HepG2 (cell line): ENCODE results near the gene ORC2. TPM values are rescaled to one million over a fixed set of nuclear protein-coding genes. Genes with fewer than 3 reads are reported as not detected.
A peak's percentile ranks its signal among the peaks of the same experiment; 100 is the strongest.

Source experiments
- CAMTA2 ChIP-seq: sonication (generic); formaldehyde crosslinking; IDR thresholded peaks from 2 replicates; pipeline ENCODE4 v1.4.0; 2020; ENCODE audit warnings: mild to moderate bottlenecking, missing genetic modification reagents, borderline replicate concordance
- EHMT2 ChIP-seq: fragments of 200-600 bp; sonication (generic); IDR thresholded peaks from 2 replicates; pipeline ENCODE4 v1.7.0; 2017; ENCODE audit warnings: antibody characterized with exemption, low read depth, low read length, borderline replicate concordance
- HNRNPL ChIP-seq: fragments of 200-400 bp; formaldehyde crosslinking; IDR thresholded peaks from 2 replicates; pipeline ENCODE4 v1.6.1; 2017; ENCODE audit warnings: mild to moderate bottlenecking, low read depth, low read length
- ISL2 ChIP-seq: sonication (generic); formaldehyde crosslinking; IDR thresholded peaks from 2 replicates; pipeline ENCODE4 v1.5.0; 2020; ENCODE audit warnings: missing genetic modification reagents
- KLF11 ChIP-seq: IDR thresholded peaks from 2 replicates; pipeline ENCODE4 v1.6.1; 2016; ENCODE audit warnings: missing compliant biosample characterization
- MXI1 ChIP-seq: IDR thresholded peaks from 3 replicates; pipeline ENCODE4 v1.6.1; 2012; ENCODE audit warnings: low read depth, low read length, inconsistent platforms, borderline replicate concordance
- SOX6 ChIP-seq, 2 experiments: fragments of 450-650 bp in 1 of 2; sonication (generic) in 1 of 2; formaldehyde crosslinking in 1 of 2; IDR thresholded peaks; 2 replicates each; pipeline versions ENCODE4 v1.4.0 to v1.6.1; 2017 to 2020; ENCODE audit warnings: antibody characterized with exemption in 1 of 2, mild to moderate bottlenecking in 1 of 2, missing genetic modification reagents in 1 of 2
- SP1 ChIP-seq, 2 experiments: fragments of 450-650 bp in 1 of 2; sonication (generic) in 1 of 2; formaldehyde crosslinking in 1 of 2; IDR thresholded peaks; 2 replicates each; pipeline versions ENCODE4 v1.4.0 to v1.6.1; 2016 to 2020; ENCODE audit warnings: missing genetic modification reagents in 1 of 2
- STAG1 ChIP-seq: sonication (generic); formaldehyde crosslinking; IDR thresholded peaks from 2 replicates; pipeline ENCODE4 v1.4.0; 2020; ENCODE audit warnings: missing genetic modification reagents
- STAT5B ChIP-seq: sonication (generic); formaldehyde crosslinking; IDR thresholded peaks from 2 replicates; pipeline ENCODE4 v1.4.0; 2020; ENCODE audit warnings: missing genetic modification reagents
- ZBTB42 ChIP-seq: sonication (generic); formaldehyde crosslinking; IDR thresholded peaks from 2 replicates; pipeline ENCODE4 v1.5.0; 2020; ENCODE audit warnings: mild to moderate bottlenecking, missing genetic modification reagents
- ZNF124 ChIP-seq: sonication (generic); formaldehyde crosslinking; IDR thresholded peaks from 2 replicates; pipeline ENCODE4 v1.4.0; 2020; ENCODE audit warnings: missing genetic modification reagents
- ZNF20 ChIP-seq: sonication (generic); formaldehyde crosslinking; IDR thresholded peaks from 2 replicates; pipeline ENCODE4 v1.4.0; 2020; ENCODE audit warnings: mild to moderate bottlenecking, moderate library complexity, missing genetic modification reagents
- ZNF224 ChIP-seq: sonication (generic); formaldehyde crosslinking; IDR thresholded peaks from 2 replicates; pipeline ENCODE4 v1.5.0; 2020; ENCODE audit warnings: mild to moderate bottlenecking, missing genetic modification reagents
- ZNF264 ChIP-seq: sonication (generic); formaldehyde crosslinking; IDR thresholded peaks from 2 replicates; pipeline ENCODE4 v1.4.0; 2020; ENCODE audit warnings: missing genetic modification reagents
- ZNF496 ChIP-seq: sonication (generic); formaldehyde crosslinking; IDR thresholded peaks from 2 replicates; pipeline ENCODE4 v1.8.1; 2023; ENCODE audit warnings: mild to moderate bottlenecking, moderate library complexity, missing genetic modification reagents; ENCODE audit not compliant: insufficient replicate concordance
- ZNF598 ChIP-seq: sonication (generic); formaldehyde crosslinking; IDR thresholded peaks from 2 replicates; pipeline ENCODE4 v1.5.1; 2020; ENCODE audit warnings: mild to moderate bottlenecking, missing genetic modification reagents, borderline replicate concordance
- ZNF660 ChIP-seq: sonication (generic); formaldehyde crosslinking; IDR thresholded peaks from 2 replicates; pipeline ENCODE4 v1.5.1; 2020; ENCODE audit warnings: mild to moderate bottlenecking, low read depth, missing genetic modification reagents, borderline replicate concordance
- ZNF678 ChIP-seq: sonication (generic); formaldehyde crosslinking; IDR thresholded peaks from 2 replicates; pipeline ENCODE4 v1.4.0; 2020; ENCODE audit warnings: mild to moderate bottlenecking, missing genetic modification reagents
- ZNF75D ChIP-seq: sonication (generic); formaldehyde crosslinking; IDR thresholded peaks from 2 replicates; pipeline ENCODE4 v1.8.1; 2023; ENCODE audit warnings: missing genetic modification reagents, mild to moderate bottlenecking, borderline replicate concordance
- polyA plus RNA-seq, 8 experiments: library from polyadenylated mRNA; depleted of rRNA in 3 of 8; stranded (reverse) in 7 of 8; unstranded in 1 of 8; fragments of >200 nt; fragmentation: Illumina TruSeq in 4 of 8; extraction: Trizol in 4 of 8; gene quantifications; 2 replicates each; pipeline versions ENCODE4 v1.2.1 to v1.2.3, GENCODE V29; 2011 to 2016; ENCODE audit warnings: low read depth in 4 of 8, missing spikeins in 1 of 8, mixed read lengths in 1 of 8; ENCODE audit not compliant: insufficient read depth in 1 of 8
- total RNA-seq, 5 experiments: library from RNA; depleted of rRNA; stranded (reverse); fragments of >200 nt; fragmentation: Illumina TruSeq; extraction: Trizol; gene quantifications; 2 replicates each; pipeline ENCODE4 v1.2.3, GENCODE V29; 2016; ENCODE audit warnings: low read depth in 1 of 5
- TF ChIP-seq, protein P1 (sequence below): sonication (generic); formaldehyde crosslinking; IDR thresholded peaks from 2 replicates; pipeline ENCODE4 v1.5.1; 2020; ENCODE audit warnings: mild to moderate bottlenecking, missing genetic modification reagents, moderate library complexity
- TF ChIP-seq, protein P2 (sequence below): sonication (generic); formaldehyde crosslinking; IDR thresholded peaks from 2 replicates; pipeline ENCODE4 v1.8.0; 2022; ENCODE audit warnings: mild to moderate bottlenecking, missing genetic modification reagents, borderline replicate concordance
- TF ChIP-seq, protein P3 (sequence below): sonication (generic); formaldehyde crosslinking; IDR thresholded peaks from 2 replicates; pipeline ENCODE4 v1.4.0; 2020; ENCODE audit warnings: missing genetic modification reagents

Gene ORC2
- total and polyA plus RNA-seq, 2 of the 13 experiments (the other 11 are each of a cell fraction or from before 2014, with no cell fraction given) = 19.3 to 73.5 TPM

DNA sequence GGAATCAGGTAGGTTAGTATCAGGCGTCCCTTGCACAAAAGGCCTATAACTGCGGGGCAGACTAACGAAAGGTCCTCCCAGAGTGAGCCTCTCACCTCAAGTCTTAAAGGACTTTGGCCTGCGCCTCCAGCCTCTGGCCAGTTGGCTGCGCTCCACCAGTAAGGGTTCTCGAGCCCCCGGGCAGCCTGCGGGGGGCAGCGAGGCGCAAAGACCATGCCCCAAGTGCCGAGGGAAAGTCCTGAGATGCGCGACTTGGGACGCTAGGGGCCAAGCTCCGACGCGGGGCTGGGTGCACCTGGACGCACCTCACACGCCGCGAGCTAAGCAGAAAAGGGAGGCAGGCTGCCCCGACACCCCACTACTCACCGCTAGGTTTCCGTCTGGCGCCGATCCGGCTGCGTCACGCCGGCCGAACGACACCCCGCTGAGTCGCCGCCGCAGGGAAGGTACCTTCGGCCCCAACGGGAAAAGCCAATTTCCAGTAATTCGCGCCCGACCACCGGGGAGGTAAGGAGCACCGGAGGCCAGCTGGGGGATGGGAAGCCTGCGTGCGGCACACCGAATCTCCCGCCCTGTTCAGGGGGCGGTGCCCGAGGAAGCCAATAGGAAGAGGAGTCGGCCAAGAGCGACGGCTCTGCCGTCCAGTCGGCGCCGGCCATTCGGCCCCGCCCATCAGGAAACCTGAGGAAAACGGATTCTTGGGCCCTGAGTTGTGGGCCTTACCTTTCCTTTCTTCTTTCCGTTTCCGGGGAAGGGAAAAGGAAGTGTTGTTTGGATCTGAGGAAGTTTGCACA, at the start of gene ORC2 (continued):
- TF ChIP-seq STAG1 (CRISPR knock-in tag) (peak; percentile 63), STAT5B (CRISPR knock-in tag) (no peak; the same call in 1 of the 2 replicates), SOX6 (IDR thresholded peaks at IDR 0.05) (no peak), SOX6 (CRISPR knock-in tag; IDR thresholded peaks at IDR 0.05) (peak; percentile 81), ZNF264 (CRISPR knock-in tag) (peak; percentile 80), ZNF496 (no peak), ZNF75D (CRISPR knock-in tag) (no peak; the same call in 1 of the 2 replicates), ZNF124 (CRISPR knock-in tag) (peak; percentile 92), MXI1 (peak; percentile 95), ZNF598 (CRISPR knock-in tag) (peak; percentile 99), SP1 (IDR thresholded peaks at IDR 0.05) (0 out of 2 replicates have a peak, but pooled peaks have one; percentile 73), SP1 (CRISPR knock-in tag; IDR thresholded peaks at IDR 0.05) (peak; percentile 98), ZNF678 (CRISPR knock-in tag) (peak; percentile 34; the same call in 1 of the 2 replicates), EHMT2 (peak; percentile 100), HNRNPL (peak; percentile 84; the same call in 1 of the 2 replicates), ZBTB42 (CRISPR knock-in tag) (no peak), ISL2 (CRISPR knock-in tag) (peak; percentile 76; the same call in 1 of the 2 replicates), KLF11 (CRISPR knock-in tag) (peak; percentile 91; the same call in 1 of the 2 replicates), ZNF20 (CRISPR knock-in tag) (peak; percentile 66; the same call in 1 of the 2 replicates), ZNF660 (CRISPR knock-in tag) (no peak), ZNF224 (CRISPR knock-in tag) (peak; percentile 55; the same call in 1 of the 2 replicates), CAMTA2 (0 out of 2 replicates have a peak, but pooled peaks have one; percentile 49)
- TF ChIP-seq, protein P1, sequence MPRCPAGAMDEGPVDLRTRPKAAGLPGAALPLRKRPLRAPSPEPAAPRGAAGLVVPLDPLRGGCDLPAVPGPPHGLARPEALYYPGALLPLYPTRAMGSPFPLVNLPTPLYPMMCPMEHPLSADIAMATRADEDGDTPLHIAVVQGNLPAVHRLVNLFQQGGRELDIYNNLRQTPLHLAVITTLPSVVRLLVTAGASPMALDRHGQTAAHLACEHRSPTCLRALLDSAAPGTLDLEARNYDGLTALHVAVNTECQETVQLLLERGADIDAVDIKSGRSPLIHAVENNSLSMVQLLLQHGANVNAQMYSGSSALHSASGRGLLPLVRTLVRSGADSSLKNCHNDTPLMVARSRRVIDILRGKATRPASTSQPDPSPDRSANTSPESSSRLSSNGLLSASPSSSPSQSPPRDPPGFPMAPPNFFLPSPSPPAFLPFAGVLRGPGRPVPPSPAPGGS (CRISPR knock-in tag) = peak; percentile 87; the same call in 1 of the 2 replicates
- TF ChIP-seq, protein P2, sequence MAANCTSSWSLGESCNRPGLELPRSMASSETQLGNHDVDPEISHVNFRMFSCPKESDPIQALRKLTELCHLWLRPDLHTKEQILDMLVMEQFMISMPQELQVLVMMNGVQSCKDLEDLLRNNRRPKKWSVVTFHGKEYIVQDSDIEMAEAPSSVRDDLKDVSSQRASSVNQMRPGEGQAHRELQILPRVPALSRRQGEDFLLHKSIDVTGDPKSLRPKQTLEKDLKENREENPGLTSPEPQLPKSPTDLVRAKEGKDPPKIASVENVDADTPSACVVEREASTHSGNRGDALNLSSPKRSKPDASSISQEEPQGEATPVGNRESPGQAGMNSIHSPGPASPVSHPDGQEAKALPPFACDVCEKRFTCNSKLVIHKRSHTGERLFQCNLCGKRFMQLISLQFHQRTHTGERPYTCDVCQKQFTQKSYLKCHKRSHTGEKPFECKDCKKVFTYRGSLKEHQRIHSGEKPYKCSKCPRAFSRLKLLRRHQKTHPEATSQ (CRISPR knock-in tag) = peak; percentile 94
- TF ChIP-seq, protein P3, sequence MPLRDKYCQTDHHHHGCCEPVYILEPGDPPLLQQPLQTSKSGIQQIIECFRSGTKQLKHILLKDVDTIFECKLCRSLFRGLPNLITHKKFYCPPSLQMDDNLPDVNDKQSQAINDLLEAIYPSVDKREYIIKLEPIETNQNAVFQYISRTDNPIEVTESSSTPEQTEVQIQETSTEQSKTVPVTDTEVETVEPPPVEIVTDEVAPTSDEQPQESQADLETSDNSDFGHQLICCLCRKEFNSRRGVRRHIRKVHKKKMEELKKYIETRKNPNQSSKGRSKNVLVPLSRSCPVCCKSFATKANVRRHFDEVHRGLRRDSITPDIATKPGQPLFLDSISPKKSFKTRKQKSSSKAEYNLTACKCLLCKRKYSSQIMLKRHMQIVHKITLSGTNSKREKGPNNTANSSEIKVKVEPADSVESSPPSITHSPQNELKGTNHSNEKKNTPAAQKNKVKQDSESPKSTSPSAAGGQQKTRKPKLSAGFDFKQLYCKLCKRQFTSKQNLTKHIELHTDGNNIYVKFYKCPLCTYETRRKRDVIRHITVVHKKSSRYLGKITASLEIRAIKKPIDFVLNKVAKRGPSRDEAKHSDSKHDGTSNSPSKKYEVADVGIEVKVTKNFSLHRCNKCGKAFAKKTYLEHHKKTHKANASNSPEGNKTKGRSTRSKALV (CRISPR knock-in tag) = 0 out of 2 replicates have a peak, but pooled peaks have one; percentile 69
